Ovary (tissue), 10 donors: Measurements from ENCODE around the gene RBP5. TPM values are rescaled to one million over a fixed set of nuclear protein-coding genes. Genes with fewer than 3 reads are reported as not detected.

ENCODE experiments used
- DNase-seq, 5 donors: peaks; one replicate each; pipeline ENCODE4 v3.0.0-alpha.2; 2019 to 2020
- H3K27ac ChIP-seq, 2 donors: fragments of 200-600 bp; one replicate each; pipeline versions ENCODE4 v1.5.1 to v1.8.0; 2019 to 2022
- H3K27me3 ChIP-seq: fragments of 200-600 bp; one replicate; pipeline ENCODE4 v1.8.0; 2022
- H3K36me3 ChIP-seq: fragments of 200-600 bp; sonication (generic); one replicate; pipeline ENCODE4 v1.5.1; 2019
- H3K4me1 ChIP-seq: one replicate; pipeline ENCODE4 v1.8.1; 2013; ENCODE audit warnings: mild to moderate bottlenecking, moderate library complexity; ENCODE audit not compliant: insufficient read depth
- H3K4me3 ChIP-seq: fragments of 200-600 bp; sonication (generic); one replicate; pipeline ENCODE4 v1.5.1; 2017
- H3K9me3 ChIP-seq, 2 donors: fragments of 200-600 bp in 1 of 2; sonication (generic) in 1 of 2; one replicate each; pipeline versions ENCODE4 v1.5.1 to v1.8.1; 2013 to 2019; ENCODE audit warnings: mild to moderate bottlenecking in 1 of 2, moderate library complexity in 1 of 2
- CTCF ChIP-seq, 3 donors: fragments of 450-650 bp in 2 of 3; fragments of 200-600 bp in 1 of 3; IDR thresholded peaks; one replicate each; pipeline versions ENCODE4 v1.5.1 to v1.8.0; 2016 to 2022; ENCODE audit warnings: antibody characterized with exemption in 3 of 3, mild to moderate bottlenecking in 1 of 3
- EP300 ChIP-seq: sonication (generic); formaldehyde crosslinking; IDR thresholded peaks from one replicate; pipeline ENCODE4 v1.6.1; 2017; ENCODE audit warnings: antibody characterized with exemption
- POLR2A ChIP-seq: fragments of 450-650 bp; IDR thresholded peaks from one replicate; pipeline ENCODE4 v1.6.1; 2017; ENCODE audit warnings: antibody characterized with exemption, mild to moderate bottlenecking, moderate library complexity
- WGBS, 3 donors: extraction: QIAGEN DNeasy Blood & Tissue Kit in 1 of 3; methylation state at CpG; one replicate each; pipeline versions ENCODE4 v1.1.5 to v1.1.7; 2013 to 2017; 5-methylcytosine and 5-hydroxymethylcytosine counted together
- intact Hi-C, 4 donors: fragments of 100-400 bp; cut with DNase I; formaldehyde crosslinking; loops; one replicate each; pipeline versions ENCODE4 v1.11.0 to v1.15.1; 2022 to 2023
- long read RNA-seq, 3 donors: library from polyadenylated mRNA in 2 of 3; unstranded in 2 of 3; transcript quantifications; one replicate each; pipeline ENCODE4 v2.0.0 and lab custom pipeline, GENCODE V29; 2021 to 2026
- polyA plus RNA-seq, 2 donors: library from polyadenylated mRNA; stranded (reverse); fragments of 200-250 nt in 1 of 2; fragments of 350-450 nt in 1 of 2; fragmentation: Illumina TruSeq in 1 of 2; extraction: RNeasy Lipid Tissue Mini Kit (QIAGEN cat#74804) in 1 of 2; gene quantifications; one replicate each; pipeline ENCODE4 v1.2.3, GENCODE V29; 2013 to 2014
- total RNA-seq, 7 donors: library from RNA; depleted of rRNA in 2 of 7; stranded (reverse); fragments of >200 nt in 2 of 7; fragmentation: NEBNext Ultra II Directional in 3 of 7; extraction: Animal tissue kit (Norgen Biotek cat#: 25700) in 3 of 7; gene quantifications; one replicate each; pipeline versions ENCODE4 v1.1.0 to v1.2.4, GENCODE V29; 2016 to 2023
- donor health status: DM: no; HTN: no; CAD: no; lungs with moderate emphysema.
- donor health status: DM: no; HTN: no; CAD: no.
- donor health status: Bipolar disorder and iron deficiency.
- donor health status: DM: yes; HTN: yes; CAD: no.
- donor health status: DM: no; HTN: no; CAD: no.
- donor health status: DM: yes; HTN: yes; CAD: no.

Gene RBP5, protein sequence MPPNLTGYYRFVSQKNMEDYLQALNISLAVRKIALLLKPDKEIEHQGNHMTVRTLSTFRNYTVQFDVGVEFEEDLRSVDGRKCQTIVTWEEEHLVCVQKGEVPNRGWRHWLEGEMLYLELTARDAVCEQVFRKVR
- total RNA-seq (10 to 100 TPM in 1 of 7 donors, 1 to 10 TPM in 6; 1.2 to 17.3 (median 3.5) TPM), polyA plus RNA-seq (1 to 10 TPM; 6.1 to 6.4 TPM)
- long read RNA-seq, donor 1, partial matches to known transcripts, result 0 of 3 reads
- long read RNA-seq, donor 1, other reads (novel, unspliced or antisense), result 1 of 3 reads
- long read RNA-seq, donor 2, partial matches to known transcripts, result 93 of 94 reads
- long read RNA-seq, donor 2, other reads (novel, unspliced or antisense), result 0 of 94 reads
- long read RNA-seq, donor 3, partial matches to known transcripts, result 0 of 7 reads
- long read RNA-seq, donor 3, other reads (novel, unspliced or antisense), result 7 of 7 reads

- intact Hi-C loops, result no loop called here
- TF ChIP-seq CTCF (IDR thresholded peaks at IDR 0.05) (no peak), POLR2A (no peak), EP300 (no peak)
- H3K4me1 ChIP-seq, result peaks cover 8% of the 10 kb centered on the region
- H3K36me3 ChIP-seq, result no peaks in the 10 kb centered on the region
- H3K9me3 ChIP-seq, result no peaks in the 10 kb centered on the region
- no peaks in the 10 kb centered on the region for H3K27me3 ChIP-seq
- peak; percentile 47 to 74 (median 51) for DNase-seq
- H3K27ac ChIP-seq, result peak within 1 kb of the TSS; percentile 89 to 90
- WGBS, 3 donors, result 58 to 65% (median 61%) methylated on average over 7 of the region's 7 CpGs
- peak within 1 kb of the TSS; percentile 63 for H3K4me3 ChIP-seq
These were observed at the start of gene RBP5 for GRCh38 chr12:7128681-7129286. TSS of gene RBP5 (minus strand) at chr12:7128889. CDS start at chr12:7128775, 114 bp downstream.

DNA sequence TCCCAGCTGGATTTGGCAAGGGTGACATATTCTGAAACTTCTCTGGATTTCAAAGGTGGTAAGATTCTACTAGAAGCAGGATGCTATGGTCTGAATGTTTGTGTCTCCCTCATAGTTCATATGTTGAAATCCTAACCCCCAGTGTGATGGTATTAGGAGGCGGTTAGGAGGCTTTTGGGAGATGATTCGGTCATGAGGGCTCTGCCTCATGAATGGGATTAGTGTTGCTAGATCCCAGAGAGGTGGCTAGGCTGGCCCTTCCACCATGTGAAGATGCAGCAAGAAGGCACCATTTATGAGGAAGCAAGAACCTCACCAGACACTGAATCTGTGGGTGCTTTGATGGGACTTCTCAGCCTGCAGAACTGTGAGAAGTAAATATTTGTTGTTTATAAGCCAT is 49.8 kb upstream of the RBP5 start:
- TF ChIP-seq EP300, result no peak
- no peak for TF ChIP-seq CTCF (IDR thresholded peaks at IDR 0.05)
- TF ChIP-seq POLR2A, result no peak
- Histone ChIP-seq H3K9me3 (no peaks in the 10 kb centered on the region), H3K36me3 (no peaks in the 10 kb centered on the region), H3K27me3 (no peaks in the 10 kb centered on the region), H3K4me3 (no peak overlapping the region), H3K27ac (no peak overlapping the region), H3K4me1 (no peaks in the 10 kb centered on the region)
- no peak for DNase-seq
- WGBS, 3 donors, result 82 to 93% (median 83%) methylated on average over 2 of the region's 2 CpGs
- intact Hi-C loops, result no loop called here

- Histone ChIP-seq H3K36me3 (no peaks in the 10 kb centered on the region), H3K4me3 (no peak overlapping the region), H3K9me3 (no peaks in the 10 kb centered on the region), H3K27me3 (no peaks in the 10 kb centered on the region), H3K27ac (no peak overlapping the region), H3K4me1 (no peaks in the 10 kb centered on the region)
- TF ChIP-seq EP300 (no peak), CTCF (IDR thresholded peaks at IDR 0.05) (no peak), POLR2A (no peak)
- intact Hi-C loops, result no loop called here
- no peak for DNase-seq
- 62 to 76% (median 71%) methylated on average over 2 of the region's 2 CpGs for WGBS, 3 donors
These were observed 47.9 kb upstream of the RBP5 start for GRCh38 chr12:7176595-7176994.

GRCh38 chr12:7175493-7175892 is 46.8 kb upstream of the RBP5 start:
- Histone ChIP-seq H3K36me3 (no peaks in the 10 kb centered on the region), H3K9me3 (no peaks in the 10 kb centered on the region), H3K4me1 (no peaks in the 10 kb centered on the region), H3K27me3 (no peaks in the 10 kb centered on the region), H3K4me3 (no peak overlapping the region), H3K27ac (no peak overlapping the region)
- intact Hi-C loops, result no loop called here
- no peak for DNase-seq
- no peak for TF ChIP-seq EP300
- no peak for TF ChIP-seq POLR2A
- no peak for TF ChIP-seq CTCF (IDR thresholded peaks at IDR 0.05)
